AG04449 (cell line): ENCODE results near the gene IL1RAPL1.

Experiments used
- CTCF ChIA-PET: fragments of 350-600 bp; formaldehyde crosslinking; extraction: SDS; loops from one replicate; lab custom pipeline; 2021; ENCODE audit warnings: antibody characterized with exemption; lab: Yijun Ruan, JAX
- POLR2A ChIA-PET: fragments of 400-600, 350-600 bp; formaldehyde crosslinking; extraction: SDS; loops from one replicate; lab custom pipeline; 2020; ENCODE audit warnings: antibody characterized with exemption, inconsistent platforms; lab: Yijun Ruan, JAX
- DNase-seq: peaks from one replicate; pipeline ENCODE4 v3.0.0-alpha.2; 2010; ENCODE audit warnings: low read depth, low spot score
- H3K4me3 ChIP-seq: 2 replicates; pipeline ENCODE4 v1.5.1; 2011; ENCODE audit warnings: low read depth, mild to moderate bottlenecking, control low read depth, low read length
- TF ChIP-seq, protein P1 (sequence below): IDR thresholded peaks from one replicate; pipeline ENCODE4 v1.5.1; 2011; ENCODE audit warnings: mild to moderate bottlenecking, moderate library complexity, low read length, control low read depth, inconsistent platforms; ENCODE audit not compliant: insufficient read depth; ENCODE audit errors: missing control alignments

The IL1RAPL1 gene

DNA sequence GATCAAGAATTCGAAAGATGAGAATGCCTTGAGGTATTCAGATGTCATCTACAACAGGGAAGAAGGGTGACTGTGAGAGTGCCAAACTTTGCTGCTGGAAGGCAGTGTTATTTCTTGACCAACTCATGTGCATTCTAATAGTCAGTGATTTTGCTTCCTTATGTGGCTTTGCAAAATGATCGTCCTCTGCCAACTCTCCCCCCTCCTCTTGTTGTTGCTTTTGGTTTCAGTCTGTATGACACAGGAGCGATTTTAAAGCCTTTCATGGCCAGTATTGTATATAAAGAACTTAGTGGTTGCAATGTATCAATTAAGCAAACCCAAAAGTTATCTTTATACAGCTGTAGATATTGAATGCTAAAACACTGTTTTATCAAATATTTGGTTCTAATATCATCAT lies 379.1 kb downstream of the IL1RAPL1 start:
- TF ChIP-seq, protein P1, sequence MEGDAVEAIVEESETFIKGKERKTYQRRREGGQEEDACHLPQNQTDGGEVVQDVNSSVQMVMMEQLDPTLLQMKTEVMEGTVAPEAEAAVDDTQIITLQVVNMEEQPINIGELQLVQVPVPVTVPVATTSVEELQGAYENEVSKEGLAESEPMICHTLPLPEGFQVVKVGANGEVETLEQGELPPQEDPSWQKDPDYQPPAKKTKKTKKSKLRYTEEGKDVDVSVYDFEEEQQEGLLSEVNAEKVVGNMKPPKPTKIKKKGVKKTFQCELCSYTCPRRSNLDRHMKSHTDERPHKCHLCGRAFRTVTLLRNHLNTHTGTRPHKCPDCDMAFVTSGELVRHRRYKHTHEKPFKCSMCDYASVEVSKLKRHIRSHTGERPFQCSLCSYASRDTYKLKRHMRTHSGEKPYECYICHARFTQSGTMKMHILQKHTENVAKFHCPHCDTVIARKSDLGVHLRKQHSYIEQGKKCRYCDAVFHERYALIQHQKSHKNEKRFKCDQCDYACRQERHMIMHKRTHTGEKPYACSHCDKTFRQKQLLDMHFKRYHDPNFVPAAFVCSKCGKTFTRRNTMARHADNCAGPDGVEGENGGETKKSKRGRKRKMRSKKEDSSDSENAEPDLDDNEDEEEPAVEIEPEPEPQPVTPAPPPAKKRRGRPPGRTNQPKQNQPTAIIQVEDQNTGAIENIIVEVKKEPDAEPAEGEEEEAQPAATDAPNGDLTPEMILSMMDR: no peak
- DNase-seq: no peak
- ChIA-PET POLR2A (no interaction called here), CTCF (no interaction called here)
- H3K4me3 ChIP-seq: no peak overlapping the region

GRCh38 chrX:28969126-28969525 lies 381.9 kb downstream of the IL1RAPL1 start:
- TF ChIP-seq, protein P1: no peak
- POLR2A ChIA-PET: interaction anchor here (0.6 kb wide), 1 partner anchor 38 kb away, joined by 4 read pairs; no protein-coding TSS in a partner anchor
- CTCF ChIA-PET: no interaction called here
- DNase-seq: no peak
- no peak overlapping the region for H3K4me3 ChIP-seq

DNA sequence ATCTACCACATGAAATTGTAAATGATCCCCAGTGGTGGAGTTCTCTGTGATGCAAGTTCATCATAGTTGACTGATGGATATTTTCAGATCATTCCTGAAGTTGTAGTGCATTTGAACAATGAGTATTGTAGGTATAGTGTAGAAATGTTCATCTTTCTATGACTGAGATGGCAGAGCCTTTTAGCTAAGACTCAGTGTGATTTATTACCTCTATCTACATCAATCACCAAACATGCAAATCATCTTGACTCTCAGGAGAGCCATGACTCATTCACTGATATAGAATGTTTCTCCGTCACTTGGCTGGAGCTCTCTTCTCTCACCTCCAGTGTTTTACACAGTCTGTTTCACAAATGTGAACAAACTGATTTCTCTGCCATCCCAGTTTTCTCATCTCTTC lies 392.6 kb downstream of the IL1RAPL1 start:
- TF ChIP-seq, protein P1: no peak
- ChIA-PET CTCF (no interaction called here), POLR2A (no interaction called here)
- no peak overlapping the region for H3K4me3 ChIP-seq
- DNase-seq: no peak

DNA sequence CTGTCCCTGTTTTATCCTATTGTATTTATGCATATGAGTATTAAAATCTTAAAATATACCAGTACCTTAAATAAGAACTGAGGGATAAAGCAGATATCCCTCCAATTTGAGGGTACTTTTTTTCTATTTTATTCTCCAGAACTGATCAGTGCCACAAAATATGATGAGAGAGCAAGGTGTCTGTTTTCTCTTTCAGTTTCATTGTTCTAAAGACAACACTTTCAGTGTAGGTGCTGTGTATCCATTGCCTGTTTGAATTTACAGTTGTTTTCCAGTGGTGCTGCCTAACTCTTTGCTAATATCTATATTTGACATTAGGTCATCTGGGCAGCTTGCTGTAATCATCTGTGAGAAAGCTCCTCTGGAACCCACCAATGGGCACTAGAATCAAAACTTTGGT lies 394.7 kb downstream of the IL1RAPL1 start:
- no peak for DNase-seq
- ChIA-PET CTCF (no interaction called here), POLR2A (no interaction called here)
- H3K4me3 ChIP-seq: no peak overlapping the region
- TF ChIP-seq, protein P1: no peak

GRCh38 chrX:28988246-28988645 lies 401.0 kb downstream of the IL1RAPL1 start:
- no peak for DNase-seq
- TF ChIP-seq, protein P1: no peak
- ChIA-PET CTCF (interaction anchor here (0.6 kb wide), 1 partner anchor 702 kb away, joined by 3 read pairs; no protein-coding TSS in a partner anchor), POLR2A (no interaction called here)
- H3K4me3 ChIP-seq: no peak overlapping the region

- CTCF ChIA-PET: no interaction called here
- POLR2A ChIA-PET: no interaction called here
- DNase-seq: no peak
- TF ChIP-seq, protein P1: no peak
- no peak overlapping the region for H3K4me3 ChIP-seq
Measured at GRCh38 chrX:28997706-28998463, 410.6 kb downstream of the IL1RAPL1 start.
